Measurements from ENCODE around the gene PLD6.

GRCh38 chr17:17166446-17166845 is 39.7 kb downstream of the PLD6 start:
- TF ChIP-seq EP300 (IDR thresholded peaks at IDR 0.05) (no peak), CTCF (IDR thresholded peaks at IDR 0.05) (no peak), POLR2A (IDR thresholded peaks at IDR 0.05) (no peak)

Data from tibial nerve (tissue), 4 donors.